A549 (cell line): ENCODE results near the gene SDC3.

ENCODE experiments used
- BHLHE40 ChIP-seq: IDR thresholded peaks from 2 replicates; pipeline ENCODE4 v1.6.1; 2012; ENCODE audit warnings: low read depth, low read length, inconsistent platforms
- CTCF ChIP-seq: fragments of >200 bp; sonication (Bioruptor Twin); formaldehyde crosslinking; IDR thresholded peaks from 3 replicates; pipeline ENCODE4 v1.5.1; 2016
- EP300 ChIP-seq, 2 experiments: fragments of >200 bp; sonication (Bioruptor Twin); formaldehyde crosslinking; IDR thresholded peaks; 2 replicates in 1 of 2; 3 replicates in 1 of 2; pipeline ENCODE4 v1.6.1; 2016 to 2017
- HEYL ChIP-seq: fragments of 250-450 bp; sonication (Bioruptor Pico); IDR thresholded peaks from 2 replicates; pipeline ENCODE4 v1.8.0; 2021; ENCODE audit warnings: mild to moderate bottlenecking, moderate library complexity
- MAX ChIP-seq: IDR thresholded peaks from 2 replicates; pipeline ENCODE4 v1.6.1; 2012
- POLR2A ChIP-seq: IDR thresholded peaks from 2 replicates; pipeline ENCODE4 v1.6.1; 2012; ENCODE audit warnings: mild to moderate bottlenecking, low read length
- RAD21 ChIP-seq, 2 experiments: fragments of >200 bp in 1 of 2; sonication (Bioruptor Twin) in 1 of 2; formaldehyde crosslinking in 1 of 2; IDR thresholded peaks in 1 of 2; conservative IDR thresholded peaks in 1 of 2; 2 replicates in 1 of 2; 3 replicates in 1 of 2; pipeline ENCODE4 v1.6.1; 2012 to 2018; ENCODE audit warnings: inconsistent platforms in 1 of 2
- RNF2 ChIP-seq: fragments of 200-600 bp; sonication (generic); IDR thresholded peaks from 2 replicates; pipeline ENCODE4 v1.6.1; 2016; ENCODE audit warnings: low read depth, mild to moderate bottlenecking, antibody characterized with exemption, moderate library complexity, borderline replicate concordance

GRCh38 chr1:30837653-30838052, 70.9 kb downstream of the SDC3 start:
- TF ChIP-seq RAD21 (conservative IDR thresholded peaks at IDR 0.05 in 1 of 2, IDR thresholded peaks at IDR 0.05 in 1 of 2) = no peak
- TF ChIP-seq HEYL = no peak
- TF ChIP-seq CTCF = no peak
- no peak for TF ChIP-seq POLR2A
- TF ChIP-seq RNF2 = no peak
- TF ChIP-seq MAX = no peak
- TF ChIP-seq EP300 (IDR thresholded peaks at IDR 0.05) = no peak
- TF ChIP-seq BHLHE40 = no peak
